Measurements from ENCODE around the gene TRIM52. TPM values are rescaled to one million over a fixed set of nuclear protein-coding genes. Genes with fewer than 3 reads are reported as not detected.

TRIM52 gene
- total and polyA plus RNA-seq, 9 of the 15 experiments (the other 6 are each of a cell fraction or from before 2014, with no cell fraction given): 3.3 to 21.9 (median 13.5) TPM

- TF ChIP-seq, protein P1, sequence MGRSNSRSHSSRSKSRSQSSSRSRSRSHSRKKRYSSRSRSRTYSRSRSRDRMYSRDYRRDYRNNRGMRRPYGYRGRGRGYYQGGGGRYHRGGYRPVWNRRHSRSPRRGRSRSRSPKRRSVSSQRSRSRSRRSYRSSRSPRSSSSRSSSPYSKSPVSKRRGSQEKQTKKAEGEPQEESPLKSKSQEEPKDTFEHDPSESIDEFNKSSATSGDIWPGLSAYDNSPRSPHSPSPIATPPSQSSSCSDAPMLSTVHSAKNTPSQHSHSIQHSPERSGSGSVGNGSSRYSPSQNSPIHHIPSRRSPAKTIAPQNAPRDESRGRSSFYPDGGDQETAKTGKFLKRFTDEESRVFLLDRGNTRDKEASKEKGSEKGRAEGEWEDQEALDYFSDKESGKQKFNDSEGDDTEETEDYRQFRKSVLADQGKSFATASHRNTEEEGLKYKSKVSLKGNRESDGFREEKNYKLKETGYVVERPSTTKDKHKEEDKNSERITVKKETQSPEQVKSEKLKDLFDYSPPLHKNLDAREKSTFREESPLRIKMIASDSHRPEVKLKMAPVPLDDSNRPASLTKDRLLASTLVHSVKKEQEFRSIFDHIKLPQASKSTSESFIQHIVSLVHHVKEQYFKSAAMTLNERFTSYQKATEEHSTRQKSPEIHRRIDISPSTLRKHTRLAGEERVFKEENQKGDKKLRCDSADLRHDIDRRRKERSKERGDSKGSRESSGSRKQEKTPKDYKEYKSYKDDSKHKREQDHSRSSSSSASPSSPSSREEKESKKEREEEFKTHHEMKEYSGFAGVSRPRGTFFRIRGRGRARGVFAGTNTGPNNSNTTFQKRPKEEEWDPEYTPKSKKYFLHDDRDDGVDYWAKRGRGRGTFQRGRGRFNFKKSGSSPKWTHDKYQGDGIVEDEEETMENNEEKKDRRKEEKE (IDR thresholded peaks at IDR 0.05; ENCODE audit: borderline replicate concordance in 1 of 2, control insufficient read depth in 1 of 2, low read depth in 2 of 2, low read length in 1 of 2): no peak
- TF ChIP-seq ZNF232 (CRISPR knock-in tag; IDR thresholded peaks at IDR 0.05): no peak
- no peak for TF ChIP-seq MAFK (IDR thresholded peaks at IDR 0.05; ENCODE audit: low read length)
- TF ChIP-seq, protein P2, sequence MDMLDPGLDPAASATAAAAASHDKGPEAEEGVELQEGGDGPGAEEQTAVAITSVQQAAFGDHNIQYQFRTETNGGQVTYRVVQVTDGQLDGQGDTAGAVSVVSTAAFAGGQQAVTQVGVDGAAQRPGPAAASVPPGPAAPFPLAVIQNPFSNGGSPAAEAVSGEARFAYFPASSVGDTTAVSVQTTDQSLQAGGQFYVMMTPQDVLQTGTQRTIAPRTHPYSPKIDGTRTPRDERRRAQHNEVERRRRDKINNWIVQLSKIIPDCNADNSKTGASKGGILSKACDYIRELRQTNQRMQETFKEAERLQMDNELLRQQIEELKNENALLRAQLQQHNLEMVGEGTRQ (CRISPR knock-in tag; IDR thresholded peaks at IDR 0.05): no peak
- TF ChIP-seq KLF1 (tag; IDR thresholded peaks at IDR 0.05): no peak
- TF ChIP-seq, protein P3, sequence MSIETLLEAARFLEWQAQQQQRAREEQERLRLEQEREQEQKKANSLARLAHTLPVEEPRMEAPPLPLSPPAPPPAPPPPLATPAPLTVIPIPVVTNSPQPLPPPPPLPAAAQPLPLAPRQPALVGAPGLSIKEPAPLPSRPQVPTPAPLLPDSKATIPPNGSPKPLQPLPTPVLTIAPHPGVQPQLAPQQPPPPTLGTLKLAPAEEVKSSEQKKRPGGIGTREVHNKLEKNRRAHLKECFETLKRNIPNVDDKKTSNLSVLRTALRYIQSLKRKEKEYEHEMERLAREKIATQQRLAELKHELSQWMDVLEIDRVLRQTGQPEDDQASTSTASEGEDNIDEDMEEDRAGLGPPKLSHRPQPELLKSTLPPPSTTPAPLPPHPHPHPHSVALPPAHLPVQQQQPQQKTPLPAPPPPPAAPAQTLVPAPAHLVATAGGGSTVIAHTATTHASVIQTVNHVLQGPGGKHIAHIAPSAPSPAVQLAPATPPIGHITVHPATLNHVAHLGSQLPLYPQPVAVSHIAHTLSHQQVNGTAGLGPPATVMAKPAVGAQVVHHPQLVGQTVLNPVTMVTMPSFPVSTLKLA (conservative IDR thresholded peaks at IDR 0.05): no peak
- TF ChIP-seq FOXJ2 (tag; IDR thresholded peaks at IDR 0.05): no peak
- TF ChIP-seq, protein P4, sequence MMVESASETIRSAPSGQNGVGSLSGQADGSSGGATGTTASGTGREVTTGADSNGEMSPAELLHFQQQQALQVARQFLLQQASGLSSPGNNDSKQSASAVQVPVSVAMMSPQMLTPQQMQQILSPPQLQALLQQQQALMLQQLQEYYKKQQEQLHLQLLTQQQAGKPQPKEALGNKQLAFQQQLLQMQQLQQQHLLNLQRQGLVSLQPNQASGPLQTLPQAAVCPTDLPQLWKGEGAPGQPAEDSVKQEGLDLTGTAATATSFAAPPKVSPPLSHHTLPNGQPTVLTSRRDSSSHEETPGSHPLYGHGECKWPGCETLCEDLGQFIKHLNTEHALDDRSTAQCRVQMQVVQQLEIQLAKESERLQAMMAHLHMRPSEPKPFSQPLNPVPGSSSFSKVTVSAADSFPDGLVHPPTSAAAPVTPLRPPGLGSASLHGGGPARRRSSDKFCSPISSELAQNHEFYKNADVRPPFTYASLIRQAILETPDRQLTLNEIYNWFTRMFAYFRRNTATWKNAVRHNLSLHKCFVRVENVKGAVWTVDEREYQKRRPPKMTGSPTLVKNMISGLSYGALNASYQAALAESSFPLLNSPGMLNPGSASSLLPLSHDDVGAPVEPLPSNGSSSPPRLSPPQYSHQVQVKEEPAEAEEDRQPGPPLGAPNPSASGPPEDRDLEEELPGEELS (CRISPR knock-in tag; IDR thresholded peaks at IDR 0.05; ENCODE audit: borderline replicate concordance): no peak
- no peak for TF ChIP-seq XRCC4 (IDR thresholded peaks at IDR 0.05; ENCODE audit: extremely low read depth, insufficient read depth, insufficient read length)
- no peak for TF ChIP-seq ZNF785 (CRISPR knock-in tag; IDR thresholded peaks at IDR 0.05)
- peak; percentile 5 for TF ChIP-seq SAP30 (IDR thresholded peaks at IDR 0.05; ENCODE audit: borderline replicate concordance, insufficient read depth, low read depth, low read length, poor library complexity, severe bottlenecking)
- TF ChIP-seq RBM39 (optimal IDR thresholded peaks at IDR 0.05; ENCODE audit: low read depth, low read length): no peak
- TF ChIP-seq ZNF766 (CRISPR knock-in tag; conservative IDR thresholded peaks at IDR 0.05): no peak
- TF ChIP-seq, protein P5, sequence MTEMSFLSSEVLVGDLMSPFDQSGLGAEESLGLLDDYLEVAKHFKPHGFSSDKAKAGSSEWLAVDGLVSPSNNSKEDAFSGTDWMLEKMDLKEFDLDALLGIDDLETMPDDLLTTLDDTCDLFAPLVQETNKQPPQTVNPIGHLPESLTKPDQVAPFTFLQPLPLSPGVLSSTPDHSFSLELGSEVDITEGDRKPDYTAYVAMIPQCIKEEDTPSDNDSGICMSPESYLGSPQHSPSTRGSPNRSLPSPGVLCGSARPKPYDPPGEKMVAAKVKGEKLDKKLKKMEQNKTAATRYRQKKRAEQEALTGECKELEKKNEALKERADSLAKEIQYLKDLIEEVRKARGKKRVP (CRISPR knock-in tag; IDR thresholded peaks at IDR 0.05): no peak
- no peak for TF ChIP-seq MTA2 (IDR thresholded peaks at IDR 0.05; ENCODE audit: low read depth)
- TF ChIP-seq NFYB (IDR thresholded peaks at IDR 0.05; ENCODE audit: extremely low read depth, insufficient read length): no peak
- no peak for TF ChIP-seq HDAC2 (IDR thresholded peaks at IDR 0.05)
- no peak for TF ChIP-seq NR4A1 (CRISPR knock-in tag; IDR thresholded peaks at IDR 0.05)
- no peak for TF ChIP-seq NR4A1 (tag; IDR thresholded peaks at IDR 0.05)
- no peak for TF ChIP-seq ZNF253 (CRISPR knock-in tag; conservative IDR thresholded peaks at IDR 0.05)
Observed at GRCh38 chr5:181280251-181280762, 19.4 kb upstream of the TRIM52 start (continued).
